ENCODE results near the gene S100B. TPM values are rescaled to one million over a fixed set of nuclear protein-coding genes. Genes with fewer than 3 reads are reported as not detected.
"Not testable (repeated sequence)": the region's sequence is repeated elsewhere in the genome, so short reads cannot be mapped to it uniquely, and the experiment has no call there.

Gene S100B
- total and polyA plus RNA-seq, 2 experiments from 2014 or later = not detected

DNA sequence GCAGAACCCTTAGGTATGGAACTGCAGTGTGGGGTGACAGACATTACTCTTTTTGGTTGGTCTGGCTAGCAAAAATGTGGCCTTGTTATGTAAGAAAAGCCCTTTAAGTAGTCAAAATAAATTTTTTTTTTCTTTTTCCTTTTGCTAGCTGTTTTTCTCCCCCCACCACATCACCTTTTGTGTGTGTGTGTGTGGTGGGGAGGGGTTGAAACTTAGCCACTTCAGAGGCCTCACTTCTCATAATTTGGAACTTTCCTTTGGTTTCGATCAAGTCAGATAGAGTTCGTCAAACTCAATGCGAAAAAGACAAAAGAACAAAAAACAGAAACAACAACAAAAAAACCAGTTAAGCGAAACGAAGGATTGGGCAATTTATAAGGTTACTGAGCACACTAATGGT lies 28.7 kb upstream of the S100B start:
- peak overlapping the region; percentile 98 for H3K27ac ChIP-seq
- no peaks in the 10 kb centered on the region for H3K9me3 ChIP-seq (ENCODE audit: low read depth)
- 78% methylated on average over 5 of the region's 5 CpGs for WGBS (ENCODE audit: low lambda C conversion rate, missing lambda C conversion rate)
- H3K27me3 ChIP-seq = no peaks in the 10 kb centered on the region
- peaks cover 26% of the 10 kb centered on the region for H3K4me1 ChIP-seq (ENCODE audit: insufficient read depth)
- H3K4me3 ChIP-seq = no peak overlapping the region
- H3K79me2 ChIP-seq = peaks cover 27% of the 10 kb centered on the region
- H3K4me2 ChIP-seq = no peak overlapping the region
- H4K20me1 ChIP-seq (ENCODE audit: insufficient read depth, poor library complexity, severe bottlenecking) = peaks cover 10% of the 10 kb centered on the region
- H3K36me3 ChIP-seq (replicated peaks; ENCODE audit: insufficient read depth, low read depth) = no peaks in the 10 kb centered on the region
- H2AFZ ChIP-seq = no peak overlapping the region
- no peak for DNase-seq (ENCODE audit: low spot score)
- H3K9me2 ChIP-seq (replicated peaks; ENCODE audit: insufficient read depth) = no peaks in the 10 kb centered on the region
- TF ChIP-seq, protein P1, sequence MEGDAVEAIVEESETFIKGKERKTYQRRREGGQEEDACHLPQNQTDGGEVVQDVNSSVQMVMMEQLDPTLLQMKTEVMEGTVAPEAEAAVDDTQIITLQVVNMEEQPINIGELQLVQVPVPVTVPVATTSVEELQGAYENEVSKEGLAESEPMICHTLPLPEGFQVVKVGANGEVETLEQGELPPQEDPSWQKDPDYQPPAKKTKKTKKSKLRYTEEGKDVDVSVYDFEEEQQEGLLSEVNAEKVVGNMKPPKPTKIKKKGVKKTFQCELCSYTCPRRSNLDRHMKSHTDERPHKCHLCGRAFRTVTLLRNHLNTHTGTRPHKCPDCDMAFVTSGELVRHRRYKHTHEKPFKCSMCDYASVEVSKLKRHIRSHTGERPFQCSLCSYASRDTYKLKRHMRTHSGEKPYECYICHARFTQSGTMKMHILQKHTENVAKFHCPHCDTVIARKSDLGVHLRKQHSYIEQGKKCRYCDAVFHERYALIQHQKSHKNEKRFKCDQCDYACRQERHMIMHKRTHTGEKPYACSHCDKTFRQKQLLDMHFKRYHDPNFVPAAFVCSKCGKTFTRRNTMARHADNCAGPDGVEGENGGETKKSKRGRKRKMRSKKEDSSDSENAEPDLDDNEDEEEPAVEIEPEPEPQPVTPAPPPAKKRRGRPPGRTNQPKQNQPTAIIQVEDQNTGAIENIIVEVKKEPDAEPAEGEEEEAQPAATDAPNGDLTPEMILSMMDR (IDR thresholded peaks at IDR 0.05; ENCODE audit: poor library complexity) = no peak
- no peak for TF ChIP-seq EZH2phosphoT487 (IDR thresholded peaks at IDR 0.05; ENCODE audit: low read depth, severe bottlenecking, unreplicated experiment)
- no peak for TF ChIP-seq EZH2 (IDR thresholded peaks at IDR 0.05; ENCODE audit: borderline replicate concordance)

DNA sequence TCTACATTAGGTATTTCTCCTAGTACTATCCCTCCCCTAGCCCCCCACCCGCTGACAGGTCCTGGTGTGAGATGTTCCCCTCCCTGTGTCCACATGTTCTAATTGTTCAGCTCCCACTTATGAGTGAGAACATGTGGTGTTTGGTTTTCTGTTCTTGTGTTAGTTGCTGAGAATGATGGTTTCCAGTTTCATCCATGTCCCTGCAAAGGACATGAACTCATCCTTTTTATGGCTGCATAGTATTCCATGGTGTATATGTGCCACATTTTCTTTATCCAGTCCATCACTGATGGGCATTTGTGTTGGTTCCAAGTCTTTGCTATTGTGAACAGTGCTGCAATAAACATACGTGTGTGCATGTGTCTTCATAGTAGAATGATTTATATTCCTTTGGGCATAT lies 26.0 kb upstream of the S100B start:
- not testable (repeated sequence) for H4K20me1 ChIP-seq (ENCODE audit: insufficient read depth, poor library complexity, severe bottlenecking)

DNA sequence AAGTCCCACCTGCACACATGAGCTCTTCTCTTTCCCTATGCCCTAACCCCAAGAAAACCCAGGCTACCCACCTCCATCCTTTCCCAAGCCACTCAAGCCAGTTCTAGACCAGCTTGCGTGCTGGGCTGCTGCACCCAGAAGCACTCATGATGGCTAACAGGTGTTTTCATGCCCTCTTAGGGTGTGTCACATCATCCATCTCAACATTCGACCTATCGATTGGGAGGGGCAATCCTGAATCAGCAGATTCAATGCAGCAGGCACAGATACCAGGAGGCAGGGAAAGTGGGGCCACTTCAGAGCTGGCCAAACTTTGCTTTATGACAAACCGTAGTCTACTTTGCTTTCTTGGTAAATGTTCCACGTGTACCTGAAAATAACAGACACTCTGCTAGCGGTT lies 24.0 kb upstream of the S100B start:
- Histone ChIP-seq H3K27me3 (no peaks in the 10 kb centered on the region), H3K4me1 (ENCODE audit: insufficient read depth) (no peaks in the 10 kb centered on the region), H3K4me2 (no peak overlapping the region), H3K36me3 (replicated peaks; ENCODE audit: insufficient read depth, low read depth) (no peaks in the 10 kb centered on the region), H3K4me3 (no peak overlapping the region), H3K9me2 (replicated peaks; ENCODE audit: insufficient read depth) (no peaks in the 10 kb centered on the region), H4K20me1 (ENCODE audit: insufficient read depth, poor library complexity, severe bottlenecking) (no peaks in the 10 kb centered on the region), H2AFZ (no peak overlapping the region), H3K79me2 (no peaks in the 10 kb centered on the region), H3K27ac (no peak overlapping the region), H3K9me3 (ENCODE audit: low read depth) (no peaks in the 10 kb centered on the region)
- DNase-seq (ENCODE audit: low spot score) = no peak
- TF ChIP-seq EZH2 (IDR thresholded peaks at IDR 0.05; ENCODE audit: borderline replicate concordance) (no peak), EZH2phosphoT487 (IDR thresholded peaks at IDR 0.05; ENCODE audit: low read depth, severe bottlenecking, unreplicated experiment) (no peak)
- TF ChIP-seq, protein P1 (IDR thresholded peaks at IDR 0.05; ENCODE audit: poor library complexity) = no peak
- 84% methylated on average over 6 of the region's 6 CpGs for WGBS (ENCODE audit: low lambda C conversion rate, missing lambda C conversion rate)

More for the DNA sequence above, 26.0 kb upstream of the S100B start:
- H3K9me2 ChIP-seq (replicated peaks; ENCODE audit: insufficient read depth); H3K9me3 ChIP-seq (ENCODE audit: low read depth); H3K27ac ChIP-seq; H3K79me2 ChIP-seq; H2AFZ ChIP-seq; H3K27me3 ChIP-seq; DNase-seq (ENCODE audit: low spot score); H3K4me1 ChIP-seq (ENCODE audit: insufficient read depth); H3K4me3 ChIP-seq; H3K4me2 ChIP-seq; H3K36me3 ChIP-seq (replicated peaks; ENCODE audit: insufficient read depth, low read depth): not testable (repeated sequence)
- WGBS (ENCODE audit: low lambda C conversion rate, missing lambda C conversion rate) = 88% methylated on average over 2 of the region's 2 CpGs

DNA sequence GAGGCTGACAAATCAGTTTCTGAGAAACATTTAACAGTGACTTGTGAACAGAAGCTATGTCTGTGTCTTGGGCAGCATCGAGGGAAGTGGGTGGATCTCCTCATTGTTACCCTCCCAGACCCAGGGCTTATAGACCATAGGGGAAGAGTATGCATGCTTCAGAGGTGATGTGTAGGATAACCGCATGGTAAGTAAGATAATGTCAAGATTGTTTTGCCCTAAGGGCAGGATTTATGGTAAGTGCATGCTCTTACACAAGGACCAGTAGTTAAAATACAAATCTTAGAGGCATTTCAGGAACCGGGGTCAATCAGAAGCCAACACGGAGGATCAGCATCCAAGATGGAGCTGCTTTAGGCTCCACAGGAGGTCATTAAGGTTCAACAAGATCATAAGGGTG lies 22.8 kb upstream of the S100B start:
- Histone ChIP-seq H3K4me1 (ENCODE audit: insufficient read depth) (no peaks in the 10 kb centered on the region), H3K36me3 (replicated peaks; ENCODE audit: insufficient read depth, low read depth) (no peaks in the 10 kb centered on the region), H2AFZ (no peak overlapping the region), H3K4me2 (no peak overlapping the region), H3K9me3 (ENCODE audit: low read depth) (no peaks in the 10 kb centered on the region), H3K4me3 (no peak overlapping the region), H3K27me3 (no peaks in the 10 kb centered on the region), H4K20me1 (ENCODE audit: insufficient read depth, poor library complexity, severe bottlenecking) (no peaks in the 10 kb centered on the region), H3K79me2 (no peaks in the 10 kb centered on the region), H3K27ac (no peak overlapping the region), H3K9me2 (replicated peaks; ENCODE audit: insufficient read depth) (no peaks in the 10 kb centered on the region)
- TF ChIP-seq EZH2phosphoT487 (IDR thresholded peaks at IDR 0.05; ENCODE audit: low read depth, severe bottlenecking, unreplicated experiment) = no peak
- 75% methylated on average over 4 of the region's 4 CpGs for WGBS (ENCODE audit: low lambda C conversion rate, missing lambda C conversion rate)
- DNase-seq (ENCODE audit: low spot score) = no peak

Data from hepatocyte (in vitro differentiated cells).